HG03342 (cell line): ENCODE results near the gene ZGPAT.

Experiments used
- ATAC-seq: cut with Tn5 transposase; IDR thresholded peaks from one replicate; pipeline ENCODE4 v1.9.1; 2021; ENCODE audit warnings: mild to moderate bottlenecking, moderate library complexity; ENCODE audit not compliant: unreplicated experiment

ZGPAT gene

GRCh38 chr20:63678667-63679465, 29.0 kb upstream of the ZGPAT start:
- ATAC-seq = no peak

GRCh38 chr20:63679799-63680305, 28.0 kb upstream of the ZGPAT start:
- ATAC-seq = no peak

- ATAC-seq = no peak
Observed at GRCh38 chr20:63680427-63680826, 27.4 kb upstream of the ZGPAT start.

- ATAC-seq = no peak
Observed at GRCh38 chr20:63680857-63681608, 26.8 kb upstream of the ZGPAT start.

GRCh38 chr20:63681609-63682142, 26.2 kb upstream of the ZGPAT start:
- ATAC-seq = no peak

GRCh38 chr20:63682384-63683139, 25.3 kb upstream of the ZGPAT start:
- no peak for ATAC-seq

- ATAC-seq = no peak
Observed at GRCh38 chr20:63685269-63686026, 22.4 kb upstream of the ZGPAT start.

- ATAC-seq = no peak
Observed at GRCh38 chr20:63686094-63686491, 21.7 kb upstream of the ZGPAT start.

GRCh38 chr20:63686492-63687321, 21.1 kb upstream of the ZGPAT start:
- ATAC-seq = no peak

- no peak for ATAC-seq
Observed at GRCh38 chr20:63687419-63688178, 20.2 kb upstream of the ZGPAT start.

- no peak for ATAC-seq
Observed at GRCh38 chr20:63688228-63689045, 19.4 kb upstream of the ZGPAT start.

GRCh38 chr20:63689046-63690002, 18.5 kb upstream of the ZGPAT start:
- no peak for ATAC-seq

- ATAC-seq = no peak
Observed at GRCh38 chr20:63690003-63690897, 17.6 kb upstream of the ZGPAT start.

GRCh38 chr20:63690898-63691710, 16.7 kb upstream of the ZGPAT start:
- no peak for ATAC-seq
